PC-9 (cell line): ENCODE data around the gene YAF2.

Source experiments
- EZH2 ChIP-seq: fragments of 200-600 bp; sonication (generic); IDR thresholded peaks from 2 replicates; pipeline ENCODE4 v1.8.0; 2017; ENCODE audit warnings: antibody characterized with exemption, low read depth
- TF ChIP-seq, protein P1 (sequence below): fragments of 200-600 bp; sonication (generic); conservative IDR thresholded peaks from 2 replicates; pipeline ENCODE4 v1.6.1; 2017; ENCODE audit warnings: mixed run types, antibody characterized with exemption, mild to moderate bottlenecking, moderate library complexity

DNA sequence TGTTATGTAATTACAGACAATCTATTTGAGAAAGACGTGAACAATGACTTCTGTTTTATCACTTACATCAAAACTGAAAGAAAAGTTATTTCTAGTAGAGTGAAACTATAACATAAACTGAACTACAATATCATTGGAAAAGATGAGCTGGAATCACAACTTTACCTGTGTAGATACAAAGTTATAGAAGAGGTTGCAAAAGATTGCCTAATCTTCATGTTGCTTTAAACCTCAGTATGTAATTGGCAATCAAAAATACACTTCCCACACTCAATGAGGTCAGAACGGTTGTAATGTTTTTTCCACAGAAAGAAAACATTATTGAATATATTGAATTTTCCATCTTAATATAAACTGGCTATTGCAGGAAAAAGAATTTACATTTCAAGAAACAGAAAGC lies 55.7 kb downstream of the YAF2 start:
- TF ChIP-seq, protein P1, sequence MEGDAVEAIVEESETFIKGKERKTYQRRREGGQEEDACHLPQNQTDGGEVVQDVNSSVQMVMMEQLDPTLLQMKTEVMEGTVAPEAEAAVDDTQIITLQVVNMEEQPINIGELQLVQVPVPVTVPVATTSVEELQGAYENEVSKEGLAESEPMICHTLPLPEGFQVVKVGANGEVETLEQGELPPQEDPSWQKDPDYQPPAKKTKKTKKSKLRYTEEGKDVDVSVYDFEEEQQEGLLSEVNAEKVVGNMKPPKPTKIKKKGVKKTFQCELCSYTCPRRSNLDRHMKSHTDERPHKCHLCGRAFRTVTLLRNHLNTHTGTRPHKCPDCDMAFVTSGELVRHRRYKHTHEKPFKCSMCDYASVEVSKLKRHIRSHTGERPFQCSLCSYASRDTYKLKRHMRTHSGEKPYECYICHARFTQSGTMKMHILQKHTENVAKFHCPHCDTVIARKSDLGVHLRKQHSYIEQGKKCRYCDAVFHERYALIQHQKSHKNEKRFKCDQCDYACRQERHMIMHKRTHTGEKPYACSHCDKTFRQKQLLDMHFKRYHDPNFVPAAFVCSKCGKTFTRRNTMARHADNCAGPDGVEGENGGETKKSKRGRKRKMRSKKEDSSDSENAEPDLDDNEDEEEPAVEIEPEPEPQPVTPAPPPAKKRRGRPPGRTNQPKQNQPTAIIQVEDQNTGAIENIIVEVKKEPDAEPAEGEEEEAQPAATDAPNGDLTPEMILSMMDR, result no peak
- TF ChIP-seq EZH2, result no peak
